OCI-LY1 (cell line): ENCODE measurements around the gene NECTIN1.

Experiments used
- H2AFZ ChIP-seq: fragments of 200-600 bp; sonication (generic), shearing (Covaris generic); 2 replicates; pipeline ENCODE4 v1.6.0; 2014; ENCODE audit warnings: antibody characterized with exemption, mild to moderate bottlenecking, low read length
- H3F3A ChIP-seq: fragments of 200-600 bp; sonication (generic), shearing (Covaris generic); 2 replicates; pipeline ENCODE4 v1.6.0; 2014; ENCODE audit warnings: mild to moderate bottlenecking, antibody characterized with exemption, low read length, moderate library complexity; ENCODE audit not compliant: insufficient read depth
- H3K27ac ChIP-seq: fragments of 200-600 bp; sonication (generic); 2 replicates; pipeline ENCODE4 v1.5.1; 2014; ENCODE audit warnings: low read length, mixed run types, mild to moderate bottlenecking, low read depth; ENCODE audit not compliant: poor library complexity, severe bottlenecking
- H3K27me3 ChIP-seq: fragments of 200-600 bp; sonication (generic); 2 replicates; pipeline ENCODE4 v1.6.0; 2014; ENCODE audit warnings: antibody characterized with exemption, mild to moderate bottlenecking, low read length, moderate library complexity; ENCODE audit not compliant: insufficient read depth
- H3K36me3 ChIP-seq: fragments of 200-600 bp; sonication (generic); 2 replicates; pipeline ENCODE4 v1.6.1; 2014; ENCODE audit warnings: mild to moderate bottlenecking, antibody characterized with exemption, low read length, moderate library complexity, mixed read lengths; ENCODE audit not compliant: insufficient read depth
- H3K4me1 ChIP-seq: fragments of 200-600 bp; sonication (generic); 2 replicates; pipeline ENCODE4 v1.5.1; 2014; ENCODE audit warnings: mild to moderate bottlenecking, low read length, moderate library complexity; ENCODE audit not compliant: insufficient read depth, severe bottlenecking
- H3K4me2 ChIP-seq: fragments of 200-600 bp; sonication (generic), shearing (Covaris generic); 2 replicates; pipeline ENCODE4 v1.6.1; 2014; ENCODE audit warnings: low read length
- H3K4me3 ChIP-seq: fragments of 200-600 bp; sonication (generic); 2 replicates; pipeline ENCODE4 v1.5.1; 2014; ENCODE audit warnings: low read length, low read depth, mild to moderate bottlenecking, mixed read lengths; ENCODE audit not compliant: poor library complexity, severe bottlenecking
- H3K79me2 ChIP-seq: fragments of 200-600 bp; shearing (Covaris generic); 2 replicates; pipeline ENCODE4 v1.6.1; 2016; ENCODE audit warnings: mixed run types, low read length, mixed read lengths; ENCODE audit not compliant: insufficient read depth
- H3K9ac ChIP-seq: fragments of 200-600 bp; sonication (generic), shearing (Covaris generic); 2 replicates; pipeline ENCODE4 v1.6.1; 2014; ENCODE audit warnings: mild to moderate bottlenecking, low read length, mixed read lengths
- H3K9me2 ChIP-seq: fragments of 200-600 bp; sonication (generic), shearing (Covaris generic); 2 replicates; pipeline ENCODE4 v1.6.1; 2014; ENCODE audit warnings: low read depth, mild to moderate bottlenecking, low read length, mixed read lengths
- H3K9me3 ChIP-seq: fragments of 200-600 bp; shearing (Covaris generic); 2 replicates; pipeline ENCODE4 v1.6.1; 2014; ENCODE audit warnings: low read length, mixed read lengths
- H4K20me1 ChIP-seq: fragments of 200-600 bp; sonication (generic), shearing (Covaris generic); 2 replicates; pipeline ENCODE4 v1.6.0; 2016; ENCODE audit warnings: mild to moderate bottlenecking, low read length; ENCODE audit not compliant: insufficient read depth
- CTCF ChIP-seq: fragments of 200-600 bp; sonication (generic), shearing (Covaris generic); IDR thresholded peaks from 2 replicates; pipeline ENCODE4 v1.5.1; 2017; ENCODE audit warnings: mild to moderate bottlenecking, antibody characterized with exemption, low read length, moderate library complexity, mixed read lengths
- EZH2 ChIP-seq: fragments of 200-600 bp; sonication (generic), shearing (Covaris generic); IDR thresholded peaks from 2 replicates; pipeline ENCODE4 v1.8.0; 2017; ENCODE audit warnings: borderline replicate concordance, mixed run types, mild to moderate bottlenecking, antibody characterized with exemption, low read length, moderate library complexity, mixed read lengths

Gene NECTIN1

GRCh38 chr11:119738059-119738439, 9.0 kb upstream of the NECTIN1 start:
- H3K4me2 ChIP-seq = no peak overlapping the region
- H3K27ac ChIP-seq = no peak overlapping the region
- H3K9ac ChIP-seq = no peak overlapping the region
- H3K9me3 ChIP-seq = no peaks in the 10 kb centered on the region
- no peaks in the 10 kb centered on the region for H3F3A ChIP-seq
- no peaks in the 10 kb centered on the region for H3K27me3 ChIP-seq
- H3K4me1 ChIP-seq = no peaks in the 10 kb centered on the region
- H4K20me1 ChIP-seq = no peaks in the 10 kb centered on the region
- H2AFZ ChIP-seq = no peak overlapping the region
- H3K79me2 ChIP-seq = no peaks in the 10 kb centered on the region
- H3K9me2 ChIP-seq = no peaks in the 10 kb centered on the region
- no peaks in the 10 kb centered on the region for H3K36me3 ChIP-seq
- TF ChIP-seq EZH2 = no peak
- no peak for TF ChIP-seq CTCF
- H3K4me3 ChIP-seq = no peak overlapping the region

DNA sequence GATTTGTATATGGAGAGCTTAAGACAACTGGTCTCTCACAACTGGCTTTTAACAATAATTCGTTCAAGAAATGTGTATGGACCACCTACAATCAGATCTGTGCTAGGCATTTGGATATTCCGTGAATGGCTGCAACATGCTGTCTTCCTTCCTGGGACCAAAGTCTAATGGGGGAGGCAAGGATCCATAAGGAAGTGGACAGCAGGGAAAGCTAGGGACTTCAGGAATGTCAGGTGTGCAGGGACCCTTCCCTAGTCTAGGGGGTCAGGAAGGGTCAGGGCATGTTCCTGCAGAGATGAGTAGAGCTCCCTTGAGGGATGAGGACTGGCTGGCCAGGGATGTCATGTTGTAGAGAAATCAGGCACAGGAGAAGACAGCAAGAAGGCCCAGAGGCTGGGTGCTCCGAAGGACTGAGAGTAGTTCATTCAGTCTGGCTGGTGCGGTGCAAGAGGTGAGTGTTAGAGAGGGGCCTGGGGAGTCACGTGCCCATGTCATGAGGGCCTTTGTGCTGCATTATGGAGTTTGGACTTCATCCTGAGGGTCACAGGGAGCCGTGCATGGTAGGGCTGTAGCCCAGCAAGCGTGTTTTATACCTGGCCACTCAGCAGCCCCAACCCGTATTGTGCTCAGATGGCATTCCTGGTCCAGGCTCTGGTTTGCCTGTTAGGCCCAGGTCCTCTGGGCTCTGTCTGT, 8.5 kb upstream of the NECTIN1 start:
- TF ChIP-seq CTCF (no peak), EZH2 (no peak)
- no peak overlapping the region for H3K27ac ChIP-seq
- no peak overlapping the region for H3K4me2 ChIP-seq
- H3K4me3 ChIP-seq = no peak overlapping the region
- H2AFZ ChIP-seq = no peak overlapping the region
- H3K9ac ChIP-seq = no peak overlapping the region
- no peaks in the 10 kb centered on the region for H3K9me2 ChIP-seq
- H3K4me1 ChIP-seq = no peaks in the 10 kb centered on the region
- no peaks in the 10 kb centered on the region for H3K36me3 ChIP-seq
- H3K27me3 ChIP-seq = no peaks in the 10 kb centered on the region
- H3K79me2 ChIP-seq = no peaks in the 10 kb centered on the region
- H3F3A ChIP-seq = no peaks in the 10 kb centered on the region
- no peaks in the 10 kb centered on the region for H3K9me3 ChIP-seq
- no peaks in the 10 kb centered on the region for H4K20me1 ChIP-seq

DNA sequence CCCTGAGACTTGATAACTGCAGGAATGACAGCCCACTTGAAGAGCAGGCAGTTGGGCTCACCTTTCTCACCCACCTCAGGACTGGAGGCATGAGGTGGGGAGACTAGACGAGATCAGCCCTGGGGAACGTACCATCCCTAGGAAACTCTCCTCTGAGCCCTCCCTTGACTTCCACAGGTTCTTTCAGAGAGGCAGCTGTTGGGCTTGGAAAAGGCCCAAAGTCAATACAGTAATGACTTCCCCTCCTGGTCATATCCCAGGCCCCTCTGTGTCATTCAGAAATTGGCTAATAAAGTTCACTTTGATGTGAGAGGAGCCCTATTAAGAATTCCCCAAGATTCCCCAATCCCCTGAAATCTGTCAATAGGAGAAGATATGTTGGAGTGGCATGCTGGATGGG, 5.8 kb upstream of the NECTIN1 start:
- Histone ChIP-seq H3K36me3 (no peaks in the 10 kb centered on the region), H3K27me3 (no peaks in the 10 kb centered on the region), H4K20me1 (no peaks in the 10 kb centered on the region), H3K27ac (no peak overlapping the region), H3K4me1 (no peaks in the 10 kb centered on the region), H3K9me3 (no peaks in the 10 kb centered on the region), H3K4me2 (no peak overlapping the region), H3K79me2 (no peaks in the 10 kb centered on the region), H2AFZ (no peak overlapping the region), H3K9ac (no peak overlapping the region), H3F3A (no peaks in the 10 kb centered on the region), H3K4me3 (no peak overlapping the region), H3K9me2 (no peaks in the 10 kb centered on the region)
- TF ChIP-seq EZH2 (no peak), CTCF (no peak)
